HG03460 (cell line): ENCODE results near the gene ESRRG.

Experiments
- ATAC-seq: cut with Tn5 transposase; IDR thresholded peaks from one replicate; pipeline ENCODE4 v1.9.1; 2021; ENCODE audit not compliant: unreplicated experiment

The ESRRG gene

DNA sequence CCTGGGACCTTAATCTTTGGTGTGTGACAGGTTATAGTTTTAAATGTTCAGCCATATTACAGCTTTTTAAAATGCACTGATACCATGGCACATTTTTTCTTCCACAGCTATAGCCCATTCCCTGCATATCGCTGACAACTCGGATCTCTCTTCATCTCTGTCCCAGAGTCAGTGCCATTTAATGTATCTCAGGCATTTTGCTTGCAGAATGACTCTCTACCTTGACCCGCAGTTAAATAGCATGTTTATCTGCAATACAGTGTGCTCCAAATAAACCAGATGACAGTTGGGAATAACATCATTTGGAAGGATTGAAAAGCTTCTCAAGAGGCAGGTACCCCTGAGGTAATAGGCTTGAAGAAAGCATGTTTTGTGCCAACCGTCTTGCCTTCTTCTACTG is 200.2 kb downstream of the ESRRG start:
- ATAC-seq: no peak

DNA sequence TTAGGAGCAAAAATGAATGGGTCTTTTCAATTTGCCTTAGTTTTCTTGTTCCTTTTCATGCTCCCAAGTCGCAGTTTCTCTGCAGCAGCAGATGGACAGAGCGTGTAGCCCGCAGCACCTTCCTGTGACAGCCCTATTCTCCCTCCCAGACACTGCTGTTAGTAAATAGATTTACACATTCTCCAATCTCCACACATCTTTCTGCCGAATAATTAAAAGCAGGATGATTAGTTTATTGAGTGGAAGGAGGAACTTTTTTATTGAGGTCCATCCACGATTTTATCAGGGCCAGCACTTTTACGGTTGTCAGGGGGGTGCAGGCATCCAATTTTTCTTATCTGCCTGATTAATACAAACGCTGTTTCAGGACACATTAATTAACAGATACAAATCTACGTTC is 201.8 kb downstream of the ESRRG start:
- no peak for ATAC-seq

DNA sequence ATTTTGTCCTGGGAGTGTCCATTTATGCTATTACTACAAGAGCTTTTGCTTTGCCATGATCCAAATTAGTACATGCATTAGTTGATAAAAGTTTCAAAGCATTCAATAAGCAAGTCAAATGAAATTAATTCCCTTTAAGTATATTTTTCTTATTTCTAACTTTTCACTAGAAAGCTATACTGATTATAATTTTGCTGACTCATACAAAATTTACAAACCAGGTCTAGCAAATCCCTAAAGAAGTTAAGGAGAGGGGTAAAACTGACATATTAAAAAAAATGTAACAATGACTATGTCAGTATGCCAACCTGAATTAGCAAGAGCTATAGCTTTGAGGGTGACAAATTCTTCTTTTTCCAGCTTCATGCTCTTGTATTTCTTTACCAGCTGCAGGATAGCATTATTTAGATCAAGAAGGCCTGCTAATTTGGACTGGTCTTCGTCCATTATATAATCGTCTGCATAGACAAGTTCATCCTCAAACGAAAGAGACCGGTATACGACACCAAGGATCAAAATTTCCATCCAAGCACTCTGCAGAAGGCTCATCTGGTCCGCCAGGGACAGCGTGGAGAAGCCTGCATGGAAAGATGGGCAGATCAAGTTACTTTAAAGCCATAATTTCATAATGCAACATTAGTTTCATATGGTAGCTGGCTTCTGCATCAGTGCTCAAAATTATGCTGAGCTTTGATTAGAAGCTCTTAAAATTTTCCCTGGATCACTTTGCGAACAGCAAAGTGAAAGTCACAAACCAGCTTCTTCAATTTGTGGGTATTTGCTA is 204.2 kb downstream of the ESRRG start:
- no peak for ATAC-seq

DNA sequence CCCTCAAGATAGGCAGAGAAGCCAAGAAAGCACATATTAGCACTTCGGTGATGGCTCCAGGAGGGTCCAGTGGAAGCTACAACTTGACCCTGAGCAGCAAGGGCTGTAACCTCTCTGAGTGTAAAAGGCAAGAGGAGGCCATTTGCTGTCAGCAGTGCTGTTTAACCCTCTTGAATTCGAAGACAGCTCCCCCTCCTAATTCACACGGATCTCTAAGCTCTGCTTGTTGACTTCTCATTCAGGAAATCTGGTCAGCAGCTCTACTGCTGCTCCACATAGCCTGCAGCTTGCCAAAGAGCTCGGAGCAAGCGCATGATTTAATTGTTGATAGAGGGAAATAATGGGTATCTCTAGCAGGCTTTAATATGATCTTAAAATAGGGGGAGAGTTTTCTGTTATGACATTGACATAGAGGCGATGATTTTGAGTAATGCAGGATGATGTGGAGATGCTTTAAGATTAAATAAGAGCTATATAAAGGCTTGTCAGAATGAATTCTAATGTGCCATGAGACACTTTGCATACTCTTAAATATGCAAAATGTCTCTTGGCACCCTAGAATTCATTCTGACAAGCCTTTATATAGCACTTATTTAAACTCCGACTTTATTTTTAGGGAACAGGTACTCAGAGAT is 220.6 kb downstream of the ESRRG start:
- no peak for ATAC-seq

DNA sequence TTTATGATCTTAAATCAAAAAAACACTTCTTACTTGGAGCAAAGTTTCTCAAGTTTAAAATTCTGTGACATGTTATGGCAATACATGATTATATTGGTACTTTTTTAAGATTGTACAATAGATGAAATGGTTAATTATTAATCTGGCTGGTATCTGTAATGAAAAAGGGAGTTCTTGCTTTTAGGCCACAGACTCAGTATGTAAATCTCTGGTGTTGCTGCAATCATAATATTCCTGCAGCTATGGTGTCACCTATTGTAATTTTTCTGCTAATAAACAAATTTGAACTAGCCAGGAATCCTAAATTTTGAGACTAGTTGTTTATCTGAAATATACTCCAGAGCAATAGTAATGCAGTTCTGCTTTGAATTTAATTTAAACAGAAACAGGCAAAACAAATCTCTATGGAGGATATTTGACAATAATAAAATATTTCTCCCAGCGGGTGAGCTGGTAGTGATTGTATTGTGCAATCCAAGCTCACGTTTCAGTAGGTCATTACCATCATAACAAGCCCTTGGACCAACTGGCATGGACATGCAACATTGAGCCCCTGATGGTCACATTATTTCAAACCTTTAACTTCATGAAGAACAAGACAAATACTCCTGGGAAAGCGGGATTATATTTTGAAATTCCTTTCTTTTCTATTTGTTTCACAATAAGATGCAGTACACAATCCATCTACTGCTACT is 222.8 kb downstream of the ESRRG start:
- no peak for ATAC-seq

DNA sequence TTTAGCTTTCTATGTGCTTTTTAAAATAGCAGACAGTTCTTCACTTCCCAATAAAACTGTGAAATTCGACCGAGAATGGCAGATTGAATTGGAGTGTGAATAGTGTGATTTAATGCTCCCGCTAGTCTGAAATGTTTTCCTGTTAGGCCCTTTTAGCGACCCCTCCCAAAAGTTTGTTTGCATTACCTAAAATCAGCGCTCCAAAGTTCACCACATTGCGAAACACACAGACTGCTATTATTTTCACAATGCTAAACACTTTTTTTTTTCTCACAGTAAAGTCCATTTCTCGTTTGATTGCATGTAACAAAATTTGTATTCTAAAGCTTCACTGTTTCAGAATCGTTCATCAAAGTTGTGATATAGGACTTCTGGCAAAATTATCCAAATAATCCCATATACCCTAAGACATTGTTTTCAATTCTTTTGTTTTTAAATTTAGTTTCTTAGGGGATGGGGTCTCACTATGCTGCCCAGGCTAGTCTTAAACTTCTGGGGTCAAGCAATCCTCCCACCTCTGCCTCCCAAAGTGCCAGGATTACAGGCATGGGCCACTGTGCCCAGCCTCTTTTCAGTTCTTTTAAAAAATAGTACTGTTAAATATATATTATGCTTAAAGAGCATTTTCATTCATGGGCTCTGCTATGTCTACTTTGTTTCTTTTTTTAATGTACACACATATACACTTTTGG is 223.5 kb downstream of the ESRRG start:
- ATAC-seq: no peak

DNA sequence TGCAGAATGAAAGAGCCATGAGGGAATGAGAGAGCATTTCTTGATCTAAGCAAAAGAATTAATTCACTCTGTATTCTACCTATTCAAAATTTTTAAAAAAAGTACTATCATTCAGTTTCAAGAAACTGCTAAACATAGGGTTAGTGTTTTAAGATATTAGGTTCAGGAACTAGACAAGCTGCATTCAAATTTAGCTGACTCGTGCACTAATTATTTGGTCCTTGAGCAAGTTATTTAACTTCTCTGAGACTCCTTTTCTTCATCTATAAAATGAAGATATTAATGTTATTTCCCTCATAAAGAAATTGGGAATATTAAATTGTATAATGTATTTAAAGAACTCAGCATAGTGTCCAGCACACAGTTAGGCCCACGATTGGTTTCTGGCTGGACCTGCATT is 225.0 kb downstream of the ESRRG start:
- no peak for ATAC-seq

DNA sequence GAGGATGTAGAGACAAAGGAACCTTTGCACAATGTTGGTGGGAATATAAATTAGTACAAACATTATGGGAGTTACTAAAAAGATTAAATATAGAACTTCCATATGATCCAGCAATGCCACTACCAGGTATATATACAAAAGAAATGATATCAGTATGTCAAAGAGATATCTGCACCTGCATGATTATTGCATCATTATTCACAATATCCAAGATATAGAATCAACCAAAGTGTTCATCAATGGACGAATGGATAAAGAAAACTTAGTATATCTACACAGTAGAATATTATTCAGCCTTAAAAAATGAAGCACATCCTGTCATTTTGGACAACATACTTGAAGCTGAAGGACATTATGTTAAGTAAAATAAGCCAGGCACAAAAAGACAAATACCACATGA is 238.2 kb downstream of the ESRRG start:
- ATAC-seq: no peak

DNA sequence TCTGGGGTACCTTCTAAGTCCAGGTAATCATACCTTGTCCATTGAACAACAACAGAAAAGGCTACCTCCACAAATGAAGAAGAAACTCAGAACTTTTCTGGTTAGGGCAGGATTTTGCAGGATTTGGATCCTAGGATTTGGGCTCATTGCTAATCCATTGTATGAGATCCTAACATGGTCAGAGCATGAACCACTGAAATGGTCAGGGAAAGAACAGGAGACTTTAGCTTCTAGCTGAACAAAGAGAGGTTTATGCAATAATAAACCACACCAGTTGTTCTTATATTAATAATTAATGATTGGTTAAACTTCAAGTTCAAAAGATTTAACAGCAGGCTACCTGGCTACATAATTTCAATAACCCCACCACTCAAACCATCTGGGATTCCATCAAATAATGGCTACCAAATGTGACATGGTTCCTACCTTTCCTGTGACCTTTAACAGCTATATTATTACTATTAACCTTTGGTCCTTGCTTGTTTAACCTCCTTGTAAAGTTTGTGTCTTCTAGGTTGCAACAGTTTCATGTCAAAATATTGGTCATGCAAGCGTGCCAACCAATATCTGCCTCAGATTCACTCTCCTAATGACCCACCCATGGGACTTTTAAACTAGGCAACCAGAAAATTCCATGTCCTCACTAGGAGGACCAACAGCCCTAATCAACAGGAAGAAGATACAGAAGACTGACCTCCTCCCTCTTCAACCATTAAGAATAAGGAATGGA is 239.4 kb downstream of the ESRRG start:
- ATAC-seq: no peak

DNA sequence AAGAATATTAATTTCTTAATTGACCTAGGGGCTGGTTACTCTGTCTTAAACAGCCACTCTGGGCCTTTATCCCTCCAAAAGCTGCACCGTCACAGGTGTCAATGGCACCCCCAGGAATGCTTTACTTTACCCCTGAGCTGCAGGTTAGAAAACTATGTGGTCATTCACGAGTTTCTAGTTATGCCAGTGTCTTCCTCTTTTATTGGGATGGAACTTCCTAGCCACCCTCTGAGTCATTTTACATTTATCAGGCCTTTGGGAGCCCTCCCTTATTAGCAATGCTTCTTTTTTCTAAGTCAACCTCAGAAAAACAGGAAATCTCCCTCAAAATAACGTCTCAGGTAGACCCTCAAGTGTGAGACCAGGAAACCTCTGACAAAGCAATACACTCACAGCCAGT is 240.6 kb downstream of the ESRRG start:
- ATAC-seq: no peak

DNA sequence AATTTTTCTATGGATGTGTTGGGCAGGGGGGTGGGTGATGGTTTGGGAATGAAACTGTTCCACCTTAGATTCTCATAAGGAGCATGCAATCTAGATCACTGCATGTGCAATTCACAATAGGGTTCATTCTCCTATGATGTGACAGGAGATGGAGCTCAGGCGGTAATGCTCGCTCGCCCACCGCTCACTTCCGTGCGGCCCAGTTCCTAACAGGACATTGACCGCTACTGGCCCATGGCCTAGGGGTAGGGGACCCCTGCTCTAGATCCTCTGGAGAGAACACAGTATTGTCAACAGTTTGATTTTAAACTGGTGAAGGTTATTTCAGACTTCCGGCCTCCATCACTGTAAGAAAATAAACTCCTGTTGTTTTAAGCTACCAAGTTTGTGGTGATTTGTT is 245.0 kb downstream of the ESRRG start:
- ATAC-seq: no peak

DNA sequence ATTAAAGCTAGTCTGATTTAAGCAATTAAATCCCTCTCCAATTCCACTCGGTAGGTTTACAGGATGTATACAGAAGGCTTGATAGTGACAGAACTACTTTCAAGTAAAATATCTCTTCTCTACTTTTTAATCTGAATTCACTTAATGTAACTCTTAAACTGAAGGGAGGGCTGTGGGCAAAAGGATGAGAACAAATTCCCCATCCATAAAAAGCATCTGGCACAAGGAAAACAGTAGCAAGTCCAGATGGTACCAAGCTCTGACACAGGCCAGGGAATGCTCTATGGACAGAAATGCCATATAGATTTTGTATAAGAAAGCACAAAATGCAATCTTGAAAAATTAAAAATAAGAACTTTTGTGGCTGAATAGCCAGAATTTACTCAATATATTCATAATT is 246.9 kb downstream of the ESRRG start:
- ATAC-seq: no peak

DNA sequence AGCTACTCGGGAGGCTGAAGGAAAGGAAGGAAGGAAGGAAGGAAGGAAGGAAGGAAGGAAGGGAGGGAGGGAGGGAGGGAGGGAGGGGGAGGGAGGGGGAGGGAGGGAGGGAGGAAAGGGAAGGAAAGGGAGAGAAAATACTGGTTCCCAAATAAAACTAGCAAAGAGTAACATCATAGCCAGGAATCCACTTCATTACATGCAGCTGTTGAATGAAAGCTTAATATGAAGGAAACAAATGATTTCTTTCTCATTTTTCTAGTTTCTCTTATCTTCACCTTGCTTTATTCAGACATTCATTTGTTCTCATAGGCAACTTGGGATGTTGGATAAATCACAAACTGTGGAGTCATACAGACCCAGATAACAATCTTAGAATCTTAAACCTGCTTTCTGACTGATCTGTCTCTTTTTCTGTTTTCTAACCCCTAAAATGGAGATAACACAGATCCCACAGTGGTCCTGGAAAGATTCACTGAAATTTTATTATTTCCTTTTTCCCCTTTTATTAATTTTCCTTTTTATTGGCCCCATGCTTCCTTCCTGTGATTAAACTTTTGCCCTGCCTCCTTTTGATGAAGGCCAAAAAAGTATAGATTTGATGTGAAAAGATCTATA is 247.5 kb downstream of the ESRRG start:
- ATAC-seq: no peak

DNA sequence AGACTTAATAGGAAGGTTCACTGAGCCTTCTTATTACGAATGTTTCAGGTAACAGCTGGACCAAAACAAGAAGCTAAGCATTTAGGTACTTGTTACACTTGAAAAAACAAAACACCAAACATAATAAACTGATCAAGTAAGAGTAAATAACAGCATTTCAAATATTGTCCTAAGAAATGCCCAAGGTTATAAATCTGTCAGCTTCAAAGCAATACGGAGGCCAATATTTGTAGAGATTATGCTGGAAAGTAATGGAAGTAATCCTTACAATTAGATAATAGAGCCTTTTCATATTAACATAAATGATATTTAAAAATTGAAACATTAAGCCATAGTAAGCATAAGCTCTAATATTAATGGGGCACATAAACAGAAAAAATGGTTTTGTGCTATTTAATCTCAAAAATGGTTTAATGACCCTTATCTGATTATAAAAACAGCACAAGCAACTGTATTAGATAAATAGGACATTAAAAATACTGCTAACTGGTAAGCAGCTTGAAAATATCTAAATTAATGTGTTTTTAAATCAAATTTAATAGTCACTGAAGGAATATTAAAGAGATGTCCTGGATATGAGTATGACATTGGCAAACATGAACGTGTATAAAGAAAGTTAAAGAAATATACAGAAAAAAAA is 256.9 kb downstream of the ESRRG start:
- ATAC-seq: no peak

DNA sequence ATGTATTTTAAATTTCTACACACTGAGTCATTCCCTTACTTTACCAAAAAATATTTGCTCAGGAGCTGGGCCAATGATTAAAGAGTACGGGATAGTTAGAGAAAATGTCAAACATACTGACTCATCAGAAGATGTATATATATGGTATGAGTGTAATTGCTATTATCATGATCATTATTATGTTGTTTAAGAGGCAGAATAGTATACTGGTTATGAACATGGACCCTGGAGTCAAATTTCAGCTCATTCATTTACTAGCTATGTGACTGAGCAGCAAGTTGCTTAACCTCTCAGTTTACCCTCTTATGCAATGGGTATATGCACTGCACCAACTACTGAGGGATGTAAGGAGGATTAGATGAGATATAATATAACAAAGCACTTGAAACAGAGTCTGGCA is 258.7 kb downstream of the ESRRG start:
- no peak for ATAC-seq

DNA sequence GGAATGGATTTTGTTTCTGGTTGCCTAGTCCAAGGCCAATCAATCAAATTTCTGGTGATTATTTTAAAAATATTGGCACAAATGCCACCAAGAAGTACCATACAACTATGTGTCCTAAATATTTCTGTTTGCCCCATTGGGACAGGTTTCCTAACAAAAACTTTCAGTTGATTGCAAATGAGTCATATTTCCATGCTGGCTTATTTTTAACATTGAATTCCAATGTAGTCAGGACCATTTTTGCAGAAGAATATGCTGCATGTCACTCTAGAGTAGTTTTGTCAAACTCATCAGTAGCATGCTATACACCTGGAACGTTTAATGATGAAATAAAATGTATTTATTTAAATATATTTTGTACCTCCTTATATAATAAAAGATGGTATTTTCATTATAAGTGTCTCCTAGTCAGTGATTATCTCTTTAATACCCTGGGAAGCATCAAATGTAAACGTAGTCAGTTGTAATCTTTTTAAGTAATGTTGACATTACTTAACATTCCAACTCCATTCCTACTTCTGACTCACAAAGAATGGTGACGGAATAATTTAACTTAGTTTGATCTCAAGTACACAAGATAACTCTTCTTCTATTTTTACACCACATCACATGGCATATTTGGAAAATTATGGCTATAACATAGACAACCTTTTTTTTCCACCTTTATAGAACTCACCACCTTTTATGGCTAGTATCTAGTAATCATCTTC is 261.0 kb downstream of the ESRRG start:
- no peak for ATAC-seq

DNA sequence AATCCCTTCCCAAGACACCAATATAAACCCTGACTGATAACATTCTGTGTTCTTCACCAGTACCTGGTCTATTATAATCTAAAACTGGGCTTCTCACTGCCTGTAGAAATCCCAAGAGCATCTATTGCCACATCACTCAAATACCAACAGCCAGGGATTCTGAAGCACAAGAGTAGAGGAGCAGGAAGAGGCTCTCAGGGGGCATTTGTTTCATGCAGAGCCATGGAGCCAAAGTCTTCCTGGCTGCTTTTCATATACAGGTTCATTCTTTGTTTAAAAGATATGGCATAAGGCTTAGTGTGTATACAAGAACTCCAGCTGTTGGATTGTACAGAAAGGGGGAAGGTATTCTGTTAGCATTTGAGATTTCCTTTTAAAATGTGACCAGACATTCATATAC is 261.8 kb downstream of the ESRRG start:
- no peak for ATAC-seq

DNA sequence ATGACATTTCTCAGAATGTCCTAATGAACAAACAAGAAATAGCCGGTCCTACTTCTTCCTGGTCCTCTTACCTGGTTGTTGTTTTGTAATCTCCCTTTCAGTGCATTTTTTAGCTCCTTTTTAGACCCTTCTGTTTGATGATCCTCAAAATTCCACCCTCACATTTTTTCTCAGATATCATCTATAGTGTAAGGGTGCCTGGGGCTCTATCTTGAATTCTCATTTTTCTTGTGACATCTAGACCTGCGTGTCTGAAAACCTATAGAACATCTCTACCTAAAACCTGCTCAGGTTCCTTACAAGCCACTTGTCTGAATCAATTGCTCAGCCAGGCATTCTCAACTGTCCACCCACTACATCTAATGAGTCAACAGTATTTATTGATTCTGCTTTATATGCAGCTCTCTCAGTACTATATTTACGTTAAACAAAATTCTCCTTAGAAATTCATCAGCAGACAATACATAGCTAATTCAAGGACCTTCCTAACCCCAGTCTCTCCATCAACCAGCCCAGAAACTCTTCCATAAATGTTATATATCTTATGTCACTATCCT is 263.5 kb downstream of the ESRRG start:
- no peak for ATAC-seq

DNA sequence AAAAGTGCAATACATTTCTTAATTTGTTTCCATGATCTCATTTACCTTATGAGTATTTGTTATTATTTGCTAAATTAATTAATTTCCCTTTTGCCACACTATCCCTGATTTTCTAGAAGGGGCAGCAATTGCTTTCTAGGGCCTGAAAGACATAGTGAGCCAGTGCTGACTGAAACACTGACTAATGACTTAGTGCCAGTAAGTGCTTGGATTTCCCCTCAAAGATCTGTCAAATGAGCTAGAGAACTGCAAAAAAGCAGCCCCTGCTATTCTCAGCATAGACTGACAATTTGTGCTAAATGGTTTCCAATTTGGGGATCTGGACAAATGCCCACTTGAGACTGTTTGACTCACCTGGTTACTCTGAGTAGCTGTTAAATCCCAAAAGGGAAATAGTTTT is 264.4 kb downstream of the ESRRG start:
- ATAC-seq: no peak
